Daoy (cell line): Measurements from ENCODE around the gene AMBP. TPM values are rescaled to one million over a fixed set of nuclear protein-coding genes. Genes with fewer than 3 reads are reported as not detected.

Experiments used
- total RNA-seq: library from RNA; depleted of rRNA; stranded (reverse); fragments of >200 nt; shearing (Covaris generic); gene quantifications from 2 replicates; pipeline ENCODE4 v1.2.3, GENCODE V29; 2014; rRNA removed

Gene AMBP
- total RNA-seq, 1 experiment from 2014 or later = 0.91 TPM

Other genes with a start within 250 kb of the AMBP start
- gene ZNF618, start 202.0 kb downstream of the AMBP start, total RNA-seq = 5.0 and 6.3 TPM in 2 replicates
- not detected in 2 replicates for gene KIF12, start 21.0 kb upstream of the AMBP start, total RNA-seq
- gene COL27A1, start 77.2 kb upstream of the AMBP start, total RNA-seq = 6.4 and 7.8 TPM in 2 replicates
- not detected in 2 replicates for gene ORM1, start 244.8 kb upstream of the AMBP start, total RNA-seq